Measurements from ENCODE around the gene TMEM184B.

DNA sequence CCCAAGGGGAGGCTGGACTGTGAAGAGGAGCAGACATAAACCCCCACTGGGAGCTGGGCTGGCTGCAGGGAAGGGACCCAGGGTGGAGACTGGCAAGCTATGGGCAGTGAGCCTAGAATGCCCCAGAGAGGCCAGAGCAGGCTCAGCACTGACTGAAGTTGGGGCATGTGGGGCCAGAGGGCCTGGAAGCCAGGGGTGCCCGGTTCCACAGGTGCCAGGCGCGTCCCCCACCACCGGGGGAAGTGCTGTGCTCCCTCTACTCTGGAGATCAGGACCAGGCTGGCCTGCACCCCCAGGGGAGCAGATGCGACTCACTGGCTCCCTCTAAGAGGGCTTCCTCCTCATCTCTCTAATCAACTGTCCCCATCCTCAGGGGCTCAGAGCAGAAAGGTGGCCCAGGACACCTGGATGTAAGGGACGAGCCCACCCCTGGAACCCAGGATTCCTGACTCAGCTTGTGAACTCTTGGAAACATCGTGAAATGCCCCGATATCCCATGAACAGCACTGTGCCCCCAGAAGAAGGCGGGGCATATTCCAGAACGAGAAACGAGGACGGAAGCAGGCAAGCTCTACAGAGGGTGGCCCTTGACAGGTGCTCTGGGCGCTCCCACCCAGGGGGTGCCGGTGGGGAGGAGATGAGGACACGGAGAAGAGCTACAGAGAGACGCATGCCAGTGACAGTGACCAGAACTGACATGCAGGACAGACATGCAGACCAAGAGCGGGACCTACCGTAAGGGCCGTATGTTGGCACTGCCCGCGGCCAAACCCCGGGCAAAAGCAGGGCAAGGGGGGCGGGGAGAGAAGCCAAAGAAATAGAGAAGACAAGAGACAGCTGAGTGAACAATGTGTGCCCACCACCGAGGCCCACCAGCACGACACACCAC lies 50.7 kb downstream of the TMEM184B start:
- TF ChIP-seq, protein P1, sequence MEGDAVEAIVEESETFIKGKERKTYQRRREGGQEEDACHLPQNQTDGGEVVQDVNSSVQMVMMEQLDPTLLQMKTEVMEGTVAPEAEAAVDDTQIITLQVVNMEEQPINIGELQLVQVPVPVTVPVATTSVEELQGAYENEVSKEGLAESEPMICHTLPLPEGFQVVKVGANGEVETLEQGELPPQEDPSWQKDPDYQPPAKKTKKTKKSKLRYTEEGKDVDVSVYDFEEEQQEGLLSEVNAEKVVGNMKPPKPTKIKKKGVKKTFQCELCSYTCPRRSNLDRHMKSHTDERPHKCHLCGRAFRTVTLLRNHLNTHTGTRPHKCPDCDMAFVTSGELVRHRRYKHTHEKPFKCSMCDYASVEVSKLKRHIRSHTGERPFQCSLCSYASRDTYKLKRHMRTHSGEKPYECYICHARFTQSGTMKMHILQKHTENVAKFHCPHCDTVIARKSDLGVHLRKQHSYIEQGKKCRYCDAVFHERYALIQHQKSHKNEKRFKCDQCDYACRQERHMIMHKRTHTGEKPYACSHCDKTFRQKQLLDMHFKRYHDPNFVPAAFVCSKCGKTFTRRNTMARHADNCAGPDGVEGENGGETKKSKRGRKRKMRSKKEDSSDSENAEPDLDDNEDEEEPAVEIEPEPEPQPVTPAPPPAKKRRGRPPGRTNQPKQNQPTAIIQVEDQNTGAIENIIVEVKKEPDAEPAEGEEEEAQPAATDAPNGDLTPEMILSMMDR (IDR thresholded peaks at IDR 0.05), result no peak
- no peak for TF ChIP-seq POLR2A (IDR thresholded peaks at IDR 0.05)

Measured in ovary (tissue), 3 donors.